Transverse colon (tissue), 4 donors: ENCODE data around the gene HSD17B13. TPM values are rescaled to one million over a fixed set of nuclear protein-coding genes. Genes with fewer than 3 reads are reported as not detected.
"Not testable (repeated sequence)": the region's sequence is repeated elsewhere in the genome, so short reads cannot be mapped to it uniquely, and the experiment has no call there.

Experiments used
- DNase-seq: peaks from one replicate; pipeline ENCODE4 v3.0.0-alpha.2; 2019
- H3K27ac ChIP-seq, 4 donors: fragments of 200-600 bp; sonication (generic); 2 replicates each; pipeline ENCODE4 v1.5.1; 2016 to 2018; ENCODE audit warnings: inconsistent platforms in 4 of 4
- H3K27me3 ChIP-seq: fragments of 200-600 bp; sonication (generic); 2 replicates; pipeline ENCODE4 v1.5.1; 2017; ENCODE audit warnings: inconsistent platforms
- H3K36me3 ChIP-seq, 4 donors: fragments of 200-600 bp; sonication (generic); 2 replicates each; pipeline ENCODE4 v1.5.1; 2017 to 2019; ENCODE audit warnings: inconsistent platforms in 4 of 4
- H3K4me1 ChIP-seq, 4 donors: fragments of 200-600 bp; sonication (generic); 2 replicates each; pipeline ENCODE4 v1.5.1; 2017 to 2020; ENCODE audit warnings: inconsistent platforms in 4 of 4
- H3K4me3 ChIP-seq, 4 donors: fragments of 200-600 bp; sonication (generic); 1 replicate in 1 of 4; 2 replicates in 3 of 4; pipeline versions ENCODE4 v1.5.1 to v1.6.1; 2017 to 2019; ENCODE audit warnings: inconsistent platforms in 4 of 4
- H3K9me3 ChIP-seq, 2 donors: fragments of 200-600 bp; sonication (generic); 2 replicates each; pipeline ENCODE4 v1.5.1; 2017 to 2019; ENCODE audit warnings: inconsistent platforms in 2 of 2
- CTCF ChIP-seq, 5 experiments: fragments of 200-600 bp in 3 of 5; fragments of 450-650 bp in 2 of 5; sonication (generic) in 3 of 5; IDR thresholded peaks; 1 replicate in 2 of 5; 2 replicates in 3 of 5; pipeline ENCODE4 v1.5.1; 2016 to 2017; ENCODE audit warnings: antibody characterized with exemption in 5 of 5, inconsistent platforms in 3 of 5, mild to moderate bottlenecking in 2 of 5, moderate library complexity in 1 of 5
- EP300 ChIP-seq: sonication (generic); formaldehyde crosslinking; IDR thresholded peaks from one replicate; pipeline ENCODE4 v1.6.1; 2017; ENCODE audit warnings: antibody characterized with exemption, low read depth
- POLR2A ChIP-seq: fragments of 450-650 bp; IDR thresholded peaks from one replicate; pipeline ENCODE4 v1.6.1; 2016; ENCODE audit warnings: antibody characterized with exemption, mild to moderate bottlenecking, moderate library complexity
- POLR2AphosphoS5 ChIP-seq, 3 donors: sonication (generic); formaldehyde crosslinking; IDR thresholded peaks; one replicate each; pipeline ENCODE4 v1.6.1; 2016; ENCODE audit warnings: antibody characterized with exemption in 3 of 3
- WGBS, 2 donors: methylation state at CpG; one replicate each; pipeline ENCODE4 v1.1.5; 2018; ENCODE audit warnings: low coverage in 1 of 2; 5-methylcytosine and 5-hydroxymethylcytosine counted together
- in situ Hi-C, 4 donors: fragments of 200-750 bp; cut with MboI; loops; one replicate each; pipeline versions ENCODE4 v1.15.0 to v1.15.1; 2017; ENCODE audit warnings: low sequenced_read_pairs in 3 of 4, low pct_ligation_motif_present in 1 of 4, low pct_unique_long_range_greater_than_20kb in 1 of 4
- intact Hi-C: fragments of 100-400 bp; cut with DNase I; formaldehyde crosslinking; loops from one replicate; pipeline ENCODE4 v1.15.1; 2023; ENCODE audit warnings: low total_unique reads
- total RNA-seq, 4 donors: library from RNA; depleted of rRNA; stranded (reverse); fragments of >200 nt; gene quantifications; one replicate each; pipeline ENCODE4 v1.1.0, GENCODE V29; 2016

The HSD17B13 gene
- total RNA-seq, 4 donors from 2014 or later, result 1.1 to 1.9 TPM; not detected in 2

GRCh38 chr4:87298362-87298761, 24.3 kb downstream of the HSD17B13 start:
- Histone ChIP-seq H3K4me3 (no peak overlapping the region), H3K27ac (no peak overlapping the region), H3K27me3 (no peaks in the 10 kb centered on the region), H3K9me3 (no peaks in the 10 kb centered on the region), H3K36me3 (no peaks in the 10 kb centered on the region), H3K4me1 (no peaks in the 10 kb centered on the region)
- in situ Hi-C loops, result no loop called here
- no peak for DNase-seq
- 58 to 71% methylated on average over 1 to 2 of the region's 2 CpGs for WGBS, 2 donors
- intact Hi-C loops, result no loop called here
- no peak for TF ChIP-seq CTCF (IDR thresholded peaks at IDR 0.05)
- no peak for TF ChIP-seq POLR2AphosphoS5 (IDR thresholded peaks at IDR 0.05)
- TF ChIP-seq POLR2A, result no peak
- no peak for TF ChIP-seq EP300

GRCh38 chr4:87294911-87295310, 27.8 kb downstream of the HSD17B13 start:
- H3K4me3 ChIP-seq, in situ Hi-C loops, H3K27me3 ChIP-seq, DNase-seq, H3K4me1 ChIP-seq, H3K9me3 ChIP-seq, H3K36me3 ChIP-seq, H3K27ac ChIP-seq, intact Hi-C loops: not testable (repeated sequence)
- WGBS, 2 donors, result 82 to 91% methylated on average over 10 to 11 of the region's 11 CpGs

GRCh38 chr4:87293889-87294288, 28.8 kb downstream of the HSD17B13 start:
- H3K4me1 ChIP-seq, intact Hi-C loops, H3K36me3 ChIP-seq, H3K4me3 ChIP-seq, H3K27ac ChIP-seq, H3K27me3 ChIP-seq, in situ Hi-C loops, H3K9me3 ChIP-seq, DNase-seq: not testable (repeated sequence)
- 89 to 93% methylated on average over 7 of the region's 7 CpGs for WGBS, 2 donors

- 85% methylated on average over 1 of the region's 1 CpG; no CpG with 5 or more reads in 1 of the 2 donors for WGBS, 2 donors
- Histone ChIP-seq H3K36me3 (no peaks in the 10 kb centered on the region), H3K4me3 (no peak overlapping the region), H3K9me3 (peaks cover 0 to 6% of the 10 kb centered on the region in 2 donors), H3K27ac (no peak overlapping the region), H3K27me3 (no peaks in the 10 kb centered on the region), H3K4me1 (no peaks in the 10 kb centered on the region)
- DNase-seq, result no peak
- intact Hi-C loops (no loop called here), in situ Hi-C loops (no loop called here)
- TF ChIP-seq CTCF (IDR thresholded peaks at IDR 0.05), result no peak
- no peak for TF ChIP-seq EP300
- TF ChIP-seq POLR2AphosphoS5 (IDR thresholded peaks at IDR 0.05), result no peak
- no peak for TF ChIP-seq POLR2A
Measured at GRCh38 chr4:87286970-87287369, 35.7 kb downstream of the HSD17B13 start.

- H3K27ac ChIP-seq, DNase-seq, H3K36me3 ChIP-seq, H3K4me1 ChIP-seq, H3K27me3 ChIP-seq, H3K9me3 ChIP-seq, H3K4me3 ChIP-seq, intact Hi-C loops, in situ Hi-C loops: not testable (repeated sequence)
Measured at GRCh38 chr4:87284268-87284667, 38.4 kb downstream of the HSD17B13 start.

GRCh38 chr4:87283151-87283550, 39.5 kb downstream of the HSD17B13 start:
- no peak for DNase-seq
- Histone ChIP-seq H3K9me3 (peaks cover 0 to 6% of the 10 kb centered on the region in 2 donors), H3K4me1 (no peaks in the 10 kb centered on the region), H3K4me3 (no peak overlapping the region), H3K27ac (no peak overlapping the region), H3K36me3 (no peaks in the 10 kb centered on the region), H3K27me3 (no peaks in the 10 kb centered on the region)
- intact Hi-C loops (no loop called here), in situ Hi-C loops (no loop called here)
- WGBS, 2 donors, result 55 to 62% methylated on average over 2 to 3 of the region's 3 CpGs
- TF ChIP-seq POLR2AphosphoS5 (IDR thresholded peaks at IDR 0.05) (no peak), POLR2A (no peak)
